ENCODE data around the gene FERMT3. TPM values are rescaled to one million over a fixed set of nuclear protein-coding genes. Genes with fewer than 3 reads are reported as not detected.

FERMT3 gene
- total and polyA plus RNA-seq, 2 of the 13 experiments (the other 11 are each of a cell fraction or from before 2014, with no cell fraction given): 0.29 TPM; not detected in 1

DNA sequence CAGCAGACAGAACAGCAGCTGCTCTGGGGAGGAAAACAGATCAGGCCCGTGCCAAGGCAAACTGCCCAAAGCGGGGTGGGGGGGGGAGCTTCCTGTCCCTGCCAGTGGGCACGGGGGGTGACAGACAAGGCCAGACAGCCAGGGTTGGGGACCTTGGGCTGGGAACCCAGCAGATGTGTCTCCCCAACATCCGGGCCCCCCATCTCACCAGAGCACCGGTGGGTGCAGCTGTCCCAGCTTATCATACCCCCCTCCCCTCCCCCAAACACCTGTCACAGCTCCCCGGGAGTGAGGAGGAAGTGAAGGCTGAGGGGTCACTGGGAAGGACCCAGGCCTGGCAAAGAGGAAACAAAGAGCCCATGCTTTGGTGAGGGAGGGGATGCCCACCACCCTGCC lies 38.9 kb downstream of the FERMT3 start:
- FAIRE-seq (no peak), DNase-seq (ENCODE audit: low spot score) (no peak), ATAC-seq (no peak)
- H3K4me2 ChIP-seq (ENCODE audit: low read depth, low read length): peak overlapping the region; percentile 82
- H2AFZ ChIP-seq (ENCODE audit: low read length): no peak overlapping the region
- CTCF ChIA-PET (ENCODE audit: low intra/inter-chr PET ratio, low total read pairs): no interaction called here
- BruUV-seq (replicated peaks): no TSS peak
- peaks cover 26% of the 10 kb centered on the region for H3K79me2 ChIP-seq (ENCODE audit: insufficient read depth, low read length)
- peak overlapping the region; percentile 76 to 95 (median 79) for H3K4me3 ChIP-seq (replicated peaks in 1 of 3; ENCODE audit: insufficient read depth in 1 of 3, low read depth in 2 of 3, low read length in 3 of 3)
- no peaks in the 10 kb centered on the region for H3K9me3 ChIP-seq (ENCODE audit: low read length)
- peaks cover 59% of the 10 kb centered on the region for H3K4me1 ChIP-seq (ENCODE audit: insufficient read depth, low read length)
- intact Hi-C loops (cut with micrococcal nuclease; ENCODE audit: unreplicated experiment): loop anchor here (5.0 kb wide), 1 partner anchor 57 kb away; the partner anchor contains the start of gene CATSPERZ
- H3K27me3 ChIP-seq (ENCODE audit: control insufficient read depth in 1 of 2, insufficient read depth in 2 of 2, low read length in 2 of 2): no peaks in the 10 kb centered on the region; a peak in 1 of 5 replicates
- in situ Hi-C loops (cut with HindIII; ENCODE audit: extremely low pct_ligation_motif_present, low pct_unique_long_range_greater_than_20kb): no loop called here
- peak overlapping the region; percentile 79 for H3K9ac ChIP-seq (ENCODE audit: insufficient read depth, low read depth, low read length)
- H3K27ac ChIP-seq (ENCODE audit: extremely low read length, insufficient read depth, low read length): peak overlapping the region; percentile 68
- H4K20me1 ChIP-seq (ENCODE audit: insufficient read depth, low read length): no peaks in the 10 kb centered on the region
- WGBS (ENCODE audit: low lambda C conversion rate): 58% methylated on average over 3 of the region's 6 CpGs
- H3K36me3 ChIP-seq (replicated peaks in 1 of 2; ENCODE audit: control insufficient read depth in 1 of 2, insufficient read depth in 2 of 2, low read length in 2 of 2): peaks cover 0 to 11% of the 10 kb centered on the region in 2 experiments; a peak in 2 of 5 replicates
- POLR2A ChIA-PET: interaction anchor here (1.0 to 8.3 kb wide), 5 partner anchors 8 to 58 kb away, joined by 3 to 113 read pairs (median 18); partner anchors contain the start of genes NUDT22, TRPT1 and VEGFB
- no peak for TF ChIP-seq KDM5A (IDR thresholded peaks at IDR 0.05; ENCODE audit: borderline replicate concordance, low read length)
- no peak for TF ChIP-seq MLLT10 (CRISPR knock-in tag; IDR thresholded peaks at IDR 0.05)
- TF ChIP-seq POLR2AphosphoS2 (IDR thresholded peaks at IDR 0.05; ENCODE audit: low read depth, low read length): no peak
- TF ChIP-seq PHB2 (IDR thresholded peaks at IDR 0.05; ENCODE audit: partially characterized antibody): no peak
- TF ChIP-seq HDAC1 (CRISPR knock-in tag; IDR thresholded peaks at IDR 0.05): no peak
- TF ChIP-seq, protein P1, sequence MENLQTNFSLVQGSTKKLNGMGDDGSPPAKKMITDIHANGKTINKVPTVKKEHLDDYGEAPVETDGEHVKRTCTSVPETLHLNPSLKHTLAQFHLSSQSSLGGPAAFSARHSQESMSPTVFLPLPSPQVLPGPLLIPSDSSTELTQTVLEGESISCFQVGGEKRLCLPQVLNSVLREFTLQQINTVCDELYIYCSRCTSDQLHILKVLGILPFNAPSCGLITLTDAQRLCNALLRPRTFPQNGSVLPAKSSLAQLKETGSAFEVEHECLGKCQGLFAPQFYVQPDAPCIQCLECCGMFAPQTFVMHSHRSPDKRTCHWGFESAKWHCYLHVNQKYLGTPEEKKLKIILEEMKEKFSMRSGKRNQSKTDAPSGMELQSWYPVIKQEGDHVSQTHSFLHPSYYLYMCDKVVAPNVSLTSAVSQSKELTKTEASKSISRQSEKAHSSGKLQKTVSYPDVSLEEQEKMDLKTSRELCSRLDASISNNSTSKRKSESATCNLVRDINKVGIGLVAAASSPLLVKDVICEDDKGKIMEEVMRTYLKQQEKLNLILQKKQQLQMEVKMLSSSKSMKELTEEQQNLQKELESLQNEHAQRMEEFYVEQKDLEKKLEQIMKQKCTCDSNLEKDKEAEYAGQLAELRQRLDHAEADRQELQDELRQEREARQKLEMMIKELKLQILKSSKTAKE (CRISPR knock-in tag; IDR thresholded peaks at IDR 0.05; ENCODE audit: borderline replicate concordance): no peak
- no peak for TF ChIP-seq REPIN1 (CRISPR knock-in tag; IDR thresholded peaks at IDR 0.05; ENCODE audit: borderline replicate concordance, low read depth)
- TF ChIP-seq, protein P2, sequence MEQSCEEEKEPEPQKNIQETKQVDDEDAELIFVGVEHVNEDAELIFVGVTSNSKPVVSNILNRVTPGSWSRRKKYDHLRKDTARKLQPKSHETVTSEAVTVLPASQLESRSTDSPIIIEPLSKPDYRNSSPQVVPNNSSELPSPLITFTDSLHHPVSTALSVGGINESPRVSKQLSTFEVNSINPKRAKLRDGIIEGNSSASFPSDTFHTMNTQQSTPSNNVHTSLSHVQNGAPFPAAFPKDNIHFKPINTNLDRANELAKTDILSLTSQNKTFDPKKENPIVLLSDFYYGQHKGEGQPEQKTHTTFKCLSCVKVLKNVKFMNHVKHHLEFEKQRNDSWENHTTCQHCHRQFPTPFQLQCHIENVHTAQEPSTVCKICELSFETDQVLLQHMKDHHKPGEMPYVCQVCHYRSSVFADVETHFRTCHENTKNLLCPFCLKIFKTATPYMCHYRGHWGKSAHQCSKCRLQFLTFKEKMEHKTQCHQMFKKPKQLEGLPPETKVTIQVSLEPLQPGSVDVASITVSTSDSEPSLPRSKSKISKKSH (CRISPR knock-in tag; IDR thresholded peaks at IDR 0.05; ENCODE audit: borderline replicate concordance): no peak
- no peak for TF ChIP-seq ARID2 (CRISPR knock-in tag; IDR thresholded peaks at IDR 0.05; ENCODE audit: borderline replicate concordance)
- no peak for TF ChIP-seq NFYB (CRISPR knock-in tag; IDR thresholded peaks at IDR 0.05)
- TF ChIP-seq HNRNPK (IDR thresholded peaks at IDR 0.05; ENCODE audit: low read depth, low read length, poor library complexity, severe bottlenecking): peak; percentile 30
- no peak for TF ChIP-seq ZBTB1 (CRISPR knock-in tag; IDR thresholded peaks at IDR 0.05; ENCODE audit: borderline replicate concordance)
- TF ChIP-seq, protein P3, sequence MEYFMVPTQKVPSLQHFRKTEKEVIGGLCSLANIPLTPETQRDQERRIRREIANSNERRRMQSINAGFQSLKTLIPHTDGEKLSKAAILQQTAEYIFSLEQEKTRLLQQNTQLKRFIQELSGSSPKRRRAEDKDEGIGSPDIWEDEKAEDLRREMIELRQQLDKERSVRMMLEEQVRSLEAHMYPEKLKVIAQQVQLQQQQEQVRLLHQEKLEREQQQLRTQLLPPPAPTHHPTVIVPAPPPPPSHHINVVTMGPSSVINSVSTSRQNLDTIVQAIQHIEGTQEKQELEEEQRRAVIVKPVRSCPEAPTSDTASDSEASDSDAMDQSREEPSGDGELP (IDR thresholded peaks at IDR 0.05; ENCODE audit: borderline replicate concordance, low read depth): no peak; the same call in 1 of the 2 replicates
- no peak for TF ChIP-seq PITX1 (CRISPR knock-in tag; IDR thresholded peaks at IDR 0.05)
- no peak for TF ChIP-seq RBM22 (optimal IDR thresholded peaks at IDR 0.05; ENCODE audit: low read length)
- no peak for TF ChIP-seq ZNF205 (CRISPR knock-in tag; IDR thresholded peaks at IDR 0.05)
- TF ChIP-seq AGO1 (IDR thresholded peaks at IDR 0.05; ENCODE audit: low read depth, low read length, poor library complexity, severe bottlenecking): peak; percentile 20
- TF ChIP-seq MATR3 (CRISPR knock-in tag; IDR thresholded peaks at IDR 0.05): no peak
- 0 out of 2 replicates have a peak, but pooled peaks have one; percentile 2 for TF ChIP-seq ZNF773 (CRISPR knock-in tag; IDR thresholded peaks at IDR 0.05; ENCODE audit: borderline replicate concordance)
- TF ChIP-seq, protein P4, sequence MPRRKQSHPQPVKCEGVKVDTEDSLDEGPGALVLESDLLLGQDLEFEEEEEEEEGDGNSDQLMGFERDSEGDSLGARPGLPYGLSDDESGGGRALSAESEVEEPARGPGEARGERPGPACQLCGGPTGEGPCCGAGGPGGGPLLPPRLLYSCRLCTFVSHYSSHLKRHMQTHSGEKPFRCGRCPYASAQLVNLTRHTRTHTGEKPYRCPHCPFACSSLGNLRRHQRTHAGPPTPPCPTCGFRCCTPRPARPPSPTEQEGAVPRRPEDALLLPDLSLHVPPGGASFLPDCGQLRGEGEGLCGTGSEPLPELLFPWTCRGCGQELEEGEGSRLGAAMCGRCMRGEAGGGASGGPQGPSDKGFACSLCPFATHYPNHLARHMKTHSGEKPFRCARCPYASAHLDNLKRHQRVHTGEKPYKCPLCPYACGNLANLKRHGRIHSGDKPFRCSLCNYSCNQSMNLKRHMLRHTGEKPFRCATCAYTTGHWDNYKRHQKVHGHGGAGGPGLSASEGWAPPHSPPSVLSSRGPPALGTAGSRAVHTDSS (CRISPR knock-in tag; conservative IDR thresholded peaks at IDR 0.05): no peak
